K562 (cell line): ENCODE measurements around the gene HNRNPA3.

Experiments
- BCL6 ChIP-seq: fragments of 250-450 bp; sonication (Bioruptor Pico); IDR thresholded peaks from 2 replicates; pipeline ENCODE4 v1.4.0; 2020
- CHD4 ChIP-seq: fragments of 200-600 bp; sonication (generic); IDR thresholded peaks from 3 replicates; pipeline ENCODE4 v1.6.1; 2012; ENCODE audit warnings: low read depth, mild to moderate bottlenecking, mixed read lengths, low read length, inconsistent platforms; ENCODE audit not compliant: insufficient read depth, insufficient replicate concordance, poor library complexity, severe bottlenecking
- CTCF ChIP-seq, 3 experiments: IDR thresholded peaks in 2 of 3; conservative IDR thresholded peaks in 1 of 3; 2 replicates each; pipeline ENCODE4 v1.5.1; 2011 to 2012; ENCODE audit warnings: low read length in 3 of 3, mild to moderate bottlenecking in 3 of 3, control low read depth in 2 of 3, improper control_type of control experiment in 1 of 3, inconsistent platforms in 1 of 3, low read depth in 1 of 3, mixed read lengths in 1 of 3, moderate library complexity in 1 of 3; ENCODE audit not compliant: insufficient read depth in 2 of 3
- FOXM1 ChIP-seq, 2 experiments: fragments of 450-650 bp in 1 of 2; sonication (generic) in 1 of 2; formaldehyde crosslinking in 1 of 2; IDR thresholded peaks; 2 replicates each; pipeline versions ENCODE4 v1.6.1 to v1.9.0; 2017 to 2022; ENCODE audit warnings: low read depth in 2 of 2, mild to moderate bottlenecking in 2 of 2, missing genetic modification reagents in 1 of 2, moderate library complexity in 1 of 2
- HCFC1 ChIP-seq: IDR thresholded peaks from 2 replicates; pipeline ENCODE4 v1.6.1; 2012; ENCODE audit warnings: low read depth, low read length, improper control_type of control experiment
- MAFK ChIP-seq: IDR thresholded peaks from 2 replicates; pipeline ENCODE4 v1.6.1; 2011; ENCODE audit warnings: low read length, improper control_type of control experiment
- TCF7 ChIP-seq: sonication (generic); IDR thresholded peaks from 2 replicates; pipeline ENCODE4 v1.6.1; 2016; ENCODE audit warnings: antibody characterized with exemption, borderline replicate concordance
- ZNF217 ChIP-seq: sonication (generic); formaldehyde crosslinking; IDR thresholded peaks from 2 replicates; pipeline ENCODE4 v1.8.0; 2022; ENCODE audit warnings: mild to moderate bottlenecking, missing genetic modification reagents
- ZNF280A ChIP-seq: fragments of 450-650 bp; IDR thresholded peaks from 2 replicates; pipeline ENCODE4 v1.6.1; 2018; ENCODE audit warnings: mild to moderate bottlenecking, low read depth; ENCODE audit not compliant: partially characterized antibody
- ZNF77 ChIP-seq: fragments of 250-450 bp; sonication (Bioruptor Pico); IDR thresholded peaks from 2 replicates; pipeline ENCODE4 v1.5.0; 2020

GRCh38 chr2:177188482-177189469 is 23.8 kb upstream of the HNRNPA3 start:
- no peak for TF ChIP-seq ZNF217 (CRISPR knock-in tag)
- TF ChIP-seq CHD4: no peak
- no peak for TF ChIP-seq ZNF280A
- no peak for TF ChIP-seq MAFK
- TF ChIP-seq FOXM1 (IDR thresholded peaks at IDR 0.05; ENCODE audit: low read depth): no peak
- TF ChIP-seq FOXM1 (CRISPR knock-in tag; IDR thresholded peaks at IDR 0.05; ENCODE audit: low read depth): no peak
- no peak for TF ChIP-seq CTCF (IDR thresholded peaks at IDR 0.05 in 2 of 3, conservative IDR thresholded peaks at IDR 0.05 in 1 of 3; ENCODE audit: insufficient read depth in 2 of 3, low read depth in 1 of 3, low read length in 3 of 3)
- no peak for TF ChIP-seq BCL6 (CRISPR knock-in tag)
- TF ChIP-seq TCF7: no peak
- TF ChIP-seq HCFC1: no peak
- no peak for TF ChIP-seq ZNF77 (CRISPR knock-in tag)
